Right ventricle myocardium inferior (tissue), 1 donor: ENCODE data around the gene FAM81A. TPM values are rescaled to one million over a fixed set of nuclear protein-coding genes. Genes with fewer than 3 reads are reported as not detected.
"Not testable (repeated sequence)": the region's sequence is repeated elsewhere in the genome, so short reads cannot be mapped to it uniquely, and the experiment has no call there.

ENCODE experiments used
- ATAC-seq: fragments of 200-7000 bp; cut with Tn5 transposase; one replicate; pipeline ENCODE4 v1.9.1; 2020; ENCODE audit warnings: mild to moderate bottlenecking, moderate library complexity
- DNase-seq: peaks from one replicate; pipeline ENCODE4 v3.0.0; 2021; ENCODE audit errors: missing footprints
- intact Hi-C: fragments of 100-400 bp; cut with DNase I; formaldehyde crosslinking; loops from one replicate; pipeline ENCODE4 v1.11.0; 2022
- total RNA-seq: library from RNA; stranded (reverse); fragmentation: NEBNext Ultra II Directional; extraction: Animal tissue kit (Norgen Biotek cat#: 25700); gene quantifications from one replicate; pipeline ENCODE4 v1.2.1, GENCODE V29; 2021
- donor health status: DM: no; HTN: yes; CAD: no; lungs with severe emphysema.

The FAM81A gene
- total RNA-seq, 1 donor from 2014 or later, result 11.0 TPM

GRCh38 chr15:59453474-59454215, 15.7 kb downstream of the FAM81A start:
- intact Hi-C loops, result no loop called here
- no peak for ATAC-seq
- no peak for DNase-seq

DNA sequence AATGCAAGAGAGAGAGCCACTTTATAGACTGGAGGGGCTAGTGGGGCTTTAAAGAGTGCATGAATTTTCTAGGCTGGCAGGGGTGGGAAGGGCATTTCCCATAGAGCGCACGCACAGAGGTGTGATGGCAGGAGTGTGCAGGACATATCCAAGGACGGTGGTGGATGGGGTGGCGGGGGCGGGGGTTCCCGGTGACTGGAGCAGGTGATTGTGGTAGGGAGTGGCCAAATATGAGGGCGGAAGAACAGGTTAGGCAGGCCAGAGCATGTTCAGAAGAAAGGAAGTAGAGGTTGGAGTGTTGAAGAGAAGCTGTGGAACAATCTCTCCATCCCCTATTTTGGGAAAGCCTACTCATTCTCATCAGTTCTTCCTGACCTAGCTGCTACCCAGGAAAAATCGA, 18.1 kb downstream of the FAM81A start:
- intact Hi-C loops, result no loop called here
- no peak for ATAC-seq
- no peak for DNase-seq

GRCh38 chr15:59457103-59457502, 19.1 kb downstream of the FAM81A start:
- intact Hi-C loops, result no loop called here
- ATAC-seq (no peak), DNase-seq (no peak)

GRCh38 chr15:59461521-59461920, 23.5 kb downstream of the FAM81A start:
- intact Hi-C loops, result no loop called here
- ATAC-seq (no peak), DNase-seq (no peak)

- intact Hi-C loops, result no loop called here
- DNase-seq (no peak), ATAC-seq (no peak)
Measured at GRCh38 chr15:59473226-59473625, 35.2 kb downstream of the FAM81A start.

GRCh38 chr15:59475161-59475560, 37.2 kb downstream of the FAM81A start:
- intact Hi-C loops, DNase-seq, ATAC-seq: not testable (repeated sequence)

- peak; percentile 84 for ATAC-seq
- DNase-seq, result no peak
- intact Hi-C loops, result no loop called here
Measured at GRCh38 chr15:59484399-59484798, 46.4 kb downstream of the FAM81A start.

DNA sequence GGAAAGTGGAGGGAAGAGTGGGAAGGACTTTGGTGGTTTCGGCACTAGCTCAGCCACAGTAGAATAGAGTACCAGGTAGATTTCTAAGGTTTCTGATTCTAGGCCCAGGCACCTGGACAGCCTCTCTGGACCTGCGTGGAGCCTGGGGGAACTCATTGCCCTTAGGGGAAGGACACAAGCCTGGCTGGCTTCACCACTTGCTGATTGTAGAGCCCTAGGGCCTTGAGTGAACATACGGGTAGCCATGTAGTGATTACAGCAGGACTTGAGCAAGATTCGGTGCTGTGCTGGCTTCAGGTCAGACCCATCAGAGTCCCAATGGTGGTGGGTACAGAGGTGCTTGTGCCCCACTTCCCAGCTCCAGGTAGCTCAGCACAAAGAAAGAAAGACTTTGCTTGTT, 47.0 kb downstream of the FAM81A start:
- intact Hi-C loops, result no loop called here
- DNase-seq (no peak), ATAC-seq (peak; percentile 16)

DNA sequence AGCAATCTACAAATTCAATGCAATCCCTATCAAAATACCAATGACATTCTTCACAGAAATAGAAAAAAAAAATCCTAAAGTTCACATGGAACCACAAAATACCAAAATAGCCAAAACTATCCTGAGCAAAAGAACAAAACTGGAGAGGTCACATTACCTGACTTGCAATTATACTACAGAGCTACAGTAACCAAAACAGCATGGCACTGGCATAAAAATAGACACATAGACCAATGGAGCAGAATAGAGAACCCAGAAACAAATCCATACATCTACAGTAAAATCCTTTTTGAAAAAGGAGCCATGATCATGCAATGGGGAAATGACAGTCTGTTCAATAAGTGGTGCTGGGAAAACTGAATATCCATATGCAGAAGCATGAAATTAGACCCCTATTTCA, 51.5 kb downstream of the FAM81A start:
- intact Hi-C loops, ATAC-seq, DNase-seq: not testable (repeated sequence)

GRCh38 chr15:59491062-59491461, 53.1 kb downstream of the FAM81A start:
- no peak for DNase-seq
- intact Hi-C loops, result loop anchor here (2.0 to 5.0 kb wide), 3 partner anchors 54 to 314 kb away; partner anchors contain the start of genes FAM81A and MYO1E
- ATAC-seq, result peak; percentile 75

DNA sequence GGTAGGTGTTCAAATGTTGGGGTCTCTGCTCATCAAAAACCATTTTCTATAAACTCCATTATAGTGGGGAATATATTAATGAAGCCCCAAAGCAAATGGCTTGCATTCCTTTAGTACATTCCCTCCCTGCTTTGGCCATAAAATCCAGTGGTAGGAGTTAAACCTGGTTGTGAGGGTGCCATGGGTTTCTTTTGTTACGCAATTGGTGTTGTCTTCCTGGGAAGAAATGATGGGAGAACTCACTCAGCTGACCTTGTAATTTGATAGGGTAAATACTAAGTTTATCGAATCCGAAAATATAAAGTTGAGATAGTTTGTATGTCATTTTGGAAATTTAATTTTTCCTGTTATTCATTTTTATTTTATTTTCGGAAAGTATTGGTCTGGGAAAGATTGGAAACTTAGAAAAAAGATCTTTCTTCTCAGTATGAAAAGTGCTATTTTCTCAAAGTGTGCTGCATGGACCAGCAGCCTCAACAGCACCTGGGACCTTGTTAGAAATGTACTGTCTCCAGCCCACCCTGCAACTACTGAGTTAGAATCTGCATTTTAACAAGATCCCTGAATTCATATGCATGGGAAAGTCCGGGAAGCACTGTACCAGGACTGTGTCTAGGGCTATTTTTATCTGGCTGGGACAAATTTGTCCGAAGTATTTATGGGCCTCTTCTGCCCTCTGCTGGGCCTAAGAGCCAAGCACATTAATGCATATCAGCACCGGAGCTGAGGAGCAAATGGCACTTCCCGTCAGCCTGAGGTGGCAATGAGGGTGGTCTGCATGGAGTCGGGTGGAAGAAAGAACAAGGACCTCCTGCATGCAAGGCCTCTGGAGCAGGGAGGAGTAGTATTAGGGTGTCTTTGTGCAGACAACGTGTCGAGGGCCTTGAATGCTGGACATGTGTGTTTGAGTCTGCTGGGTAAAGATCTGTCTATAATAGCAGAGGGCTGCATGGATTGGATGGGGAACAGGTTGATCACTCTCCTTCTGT, 54.7 kb downstream of the FAM81A start:
- DNase-seq (no peak), ATAC-seq (peak; percentile 88)
- intact Hi-C loops, result loop anchor here (1.0 to 5.0 kb wide), 4 partner anchors 55 to 510 kb away; partner anchors contain the start of gene FAM81A

- intact Hi-C loops, result no loop called here
- DNase-seq, result no peak
- ATAC-seq, result no peak
Measured at GRCh38 chr15:59501597-59501996, 63.6 kb downstream of the FAM81A start.

- DNase-seq, result no peak
- intact Hi-C loops, result no loop called here
- no peak for ATAC-seq
Measured at GRCh38 chr15:59515190-59515589, 77.2 kb downstream of the FAM81A start.

GRCh38 chr15:59516655-59517461, 78.9 kb downstream of the FAM81A start:
- no peak for ATAC-seq
- intact Hi-C loops, result no loop called here
- no peak for DNase-seq

GRCh38 chr15:59519329-59519728, 81.3 kb downstream of the FAM81A start:
- intact Hi-C loops, result no loop called here
- no peak for ATAC-seq

DNA sequence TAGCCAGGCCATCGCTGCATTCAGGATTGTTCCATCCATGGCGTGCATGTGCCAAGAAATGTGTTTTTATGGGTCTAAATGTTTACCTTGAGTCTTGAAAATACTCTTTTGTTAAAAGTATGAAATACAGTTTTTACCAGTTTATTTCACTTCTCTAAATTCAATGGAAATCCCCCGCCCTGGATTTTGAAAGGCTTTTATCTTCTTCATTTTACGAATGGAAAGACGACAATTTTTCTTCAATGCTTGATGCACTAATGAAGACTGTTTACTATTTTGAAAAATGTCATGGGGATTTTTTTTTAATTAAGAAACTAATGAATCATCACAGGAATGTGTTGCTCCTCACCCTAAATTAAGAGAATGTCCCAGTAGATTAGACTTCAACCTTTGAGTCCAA, 83.5 kb downstream of the FAM81A start:
- DNase-seq (no peak), ATAC-seq (no peak)
- intact Hi-C loops, result loop anchor here (10.0 kb wide), 1 partner anchor 113 kb away; no protein-coding TSS in a partner anchor

More at GRCh38 chr15:59519329-59519728, 81.3 kb downstream of the FAM81A start:
- no peak for DNase-seq

DNA sequence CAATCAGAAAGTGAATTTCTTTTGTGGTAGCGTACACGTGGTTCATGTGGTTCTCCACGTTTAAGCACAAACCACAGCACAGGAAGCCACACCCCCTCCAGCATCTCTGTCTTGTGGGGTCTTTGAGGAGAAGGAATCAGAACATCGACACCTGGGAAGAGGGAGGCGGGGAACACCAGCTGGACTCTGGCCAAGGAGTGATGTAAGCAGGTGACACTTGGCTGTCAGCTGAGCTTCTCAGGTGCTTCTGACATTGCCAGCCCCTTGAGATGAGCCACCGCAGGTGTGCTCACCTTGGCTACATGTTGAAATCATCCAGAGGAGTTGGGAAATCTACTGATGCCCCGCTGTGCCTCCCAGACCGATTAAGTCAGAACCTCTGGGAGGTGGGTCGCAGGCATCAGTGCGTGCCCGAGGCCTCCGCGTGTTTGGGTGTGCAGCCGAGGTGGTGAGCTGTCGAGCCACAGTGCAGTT, 85.0 kb downstream of the FAM81A start:
- intact Hi-C loops, result loop anchor here (10.0 kb wide), 1 partner anchor 112 kb away; no protein-coding TSS in a partner anchor
- DNase-seq (no peak), ATAC-seq (no peak)

DNA sequence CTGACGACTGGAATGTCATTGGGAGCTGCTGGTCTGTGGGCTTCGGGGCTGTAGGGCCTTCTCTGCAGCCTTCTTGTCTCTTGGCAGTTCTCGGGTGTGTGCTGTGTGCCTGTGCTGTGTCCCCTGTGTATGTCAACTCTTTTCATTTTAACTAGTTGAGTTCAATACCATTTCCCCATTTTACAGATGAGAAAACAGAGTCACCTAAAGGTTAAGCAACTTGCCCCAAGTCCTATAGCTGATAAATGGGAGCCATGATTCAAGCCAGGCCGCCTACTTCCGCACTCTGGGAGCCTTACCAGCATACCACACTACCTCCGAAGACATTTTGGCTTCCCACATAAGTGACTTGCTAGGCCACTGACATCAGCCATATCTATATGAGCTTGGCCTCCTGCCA, 85.7 kb downstream of the FAM81A start:
- DNase-seq, result no peak
- no peak for ATAC-seq
- intact Hi-C loops, result loop anchor here (10.0 kb wide), 1 partner anchor 111 kb away; no protein-coding TSS in a partner anchor
